HepG2 (cell line): ENCODE data around the gene CATSPERD. TPM values are rescaled to one million over a fixed set of nuclear protein-coding genes. Genes with fewer than 3 reads are reported as not detected.
A peak's percentile ranks its signal among the peaks of the same experiment; 100 is the strongest.

Experiments
- CBX1 ChIP-seq: IDR thresholded peaks from one replicate; pipeline ENCODE4 v1.6.1; 2016; ENCODE audit warnings: antibody characterized with exemption, low read depth
- HNF4A ChIP-seq: sonication (generic); formaldehyde crosslinking; IDR thresholded peaks from 2 replicates; pipeline ENCODE4 v1.4.0; 2020; ENCODE audit warnings: missing genetic modification reagents
- KDM1A ChIP-seq: IDR thresholded peaks from 2 replicates; pipeline ENCODE4 v1.6.1; 2016; ENCODE audit warnings: missing compliant biosample characterization
- NFIB ChIP-seq: sonication (generic); formaldehyde crosslinking; IDR thresholded peaks from 2 replicates; pipeline ENCODE4 v1.9.0; 2021; ENCODE audit warnings: missing genetic modification reagents, mild to moderate bottlenecking, borderline replicate concordance
- NONO ChIP-seq, 2 experiments: fragments of 450-650 bp in 1 of 2; sonication (generic) in 1 of 2; formaldehyde crosslinking in 1 of 2; IDR thresholded peaks in 1 of 2; conservative IDR thresholded peaks in 1 of 2; 2 replicates each; pipeline versions ENCODE4 v1.6.1 to v1.8.0; 2017 to 2022; ENCODE audit warnings: mild to moderate bottlenecking in 1 of 2, missing genetic modification reagents in 1 of 2, moderate library complexity in 1 of 2
- PAWR ChIP-seq: sonication (generic); formaldehyde crosslinking; IDR thresholded peaks from 2 replicates; pipeline ENCODE4 v1.4.0; 2020; ENCODE audit warnings: missing genetic modification reagents, mild to moderate bottlenecking, borderline replicate concordance
- SMAD1 ChIP-seq: sonication (generic); formaldehyde crosslinking; IDR thresholded peaks from 2 replicates; pipeline ENCODE4 v1.4.0; 2020; ENCODE audit warnings: missing genetic modification reagents, low read depth, mild to moderate bottlenecking, borderline replicate concordance
- SOX6 ChIP-seq, 2 experiments: fragments of 450-650 bp in 1 of 2; sonication (generic) in 1 of 2; formaldehyde crosslinking in 1 of 2; IDR thresholded peaks; 2 replicates each; pipeline versions ENCODE4 v1.4.0 to v1.6.1; 2017 to 2020; ENCODE audit warnings: antibody characterized with exemption in 1 of 2, mild to moderate bottlenecking in 1 of 2, missing genetic modification reagents in 1 of 2
- SP1 ChIP-seq, 2 experiments: fragments of 450-650 bp in 1 of 2; sonication (generic) in 1 of 2; formaldehyde crosslinking in 1 of 2; IDR thresholded peaks; 2 replicates each; pipeline versions ENCODE4 v1.4.0 to v1.6.1; 2016 to 2020; ENCODE audit warnings: missing genetic modification reagents in 1 of 2
- TEAD3 ChIP-seq: optimal IDR thresholded peaks from 2 replicates; pipeline ENCODE3; 2016; ENCODE audit warnings: borderline replicate concordance
- ZNF10 ChIP-seq: sonication (generic); formaldehyde crosslinking; IDR thresholded peaks from 2 replicates; pipeline ENCODE4 v1.4.0; 2020; ENCODE audit warnings: mild to moderate bottlenecking, low read depth, missing genetic modification reagents, borderline replicate concordance
- ZNF543 ChIP-seq: sonication (generic); formaldehyde crosslinking; IDR thresholded peaks from 2 replicates; pipeline ENCODE4 v1.4.0; 2020; ENCODE audit warnings: mild to moderate bottlenecking, missing genetic modification reagents
- ZNF614 ChIP-seq: IDR thresholded peaks from 2 replicates; pipeline ENCODE4 v1.6.1; 2018; ENCODE audit warnings: missing biosample characterization, missing genetic modification reagents, inconsistent platforms, borderline replicate concordance
- ZNF652 ChIP-seq: IDR thresholded peaks from 2 replicates; pipeline ENCODE4 v1.6.1; 2016; ENCODE audit warnings: low read depth, borderline replicate concordance
- ZNF772 ChIP-seq: sonication (generic); formaldehyde crosslinking; IDR thresholded peaks from 2 replicates; pipeline ENCODE4 v1.5.0; 2020; ENCODE audit warnings: mild to moderate bottlenecking, missing genetic modification reagents
- ZNF879 ChIP-seq: sonication (generic); formaldehyde crosslinking; IDR thresholded peaks from 2 replicates; pipeline ENCODE4 v1.8.1; 2023; ENCODE audit warnings: missing genetic modification reagents
- polyA plus RNA-seq, 8 experiments: library from polyadenylated mRNA; depleted of rRNA in 3 of 8; stranded (reverse) in 7 of 8; unstranded in 1 of 8; fragments of >200 nt; fragmentation: Illumina TruSeq in 4 of 8; extraction: Trizol in 4 of 8; gene quantifications; 2 replicates each; pipeline versions ENCODE4 v1.2.1 to v1.2.3, GENCODE V29; 2011 to 2016; ENCODE audit warnings: low read depth in 4 of 8, missing spikeins in 1 of 8, mixed read lengths in 1 of 8; ENCODE audit not compliant: insufficient read depth in 1 of 8
- total RNA-seq, 5 experiments: library from RNA; depleted of rRNA; stranded (reverse); fragments of >200 nt; fragmentation: Illumina TruSeq; extraction: Trizol; gene quantifications; 2 replicates each; pipeline ENCODE4 v1.2.3, GENCODE V29; 2016; ENCODE audit warnings: low read depth in 1 of 5
- TF ChIP-seq, protein P1 (sequence below), 2 experiments: sonication (generic) in 1 of 2; formaldehyde crosslinking in 1 of 2; IDR thresholded peaks; 2 replicates each; pipeline versions ENCODE4 v1.6.1 to v1.9.0; 2014 to 2022; ENCODE audit warnings: antibody characterized with exemption in 1 of 2, borderline replicate concordance in 1 of 2, inconsistent platforms in 1 of 2, low read depth in 1 of 2, missing genetic modification reagents in 1 of 2
- TF ChIP-seq, protein P2 (sequence below): sonication (generic); formaldehyde crosslinking; IDR thresholded peaks from 2 replicates; pipeline ENCODE4 v1.8.0; 2022; ENCODE audit warnings: mild to moderate bottlenecking, missing genetic modification reagents, moderate library complexity
- TF ChIP-seq, protein P3 (sequence below): sonication (generic); formaldehyde crosslinking; IDR thresholded peaks from 2 replicates; pipeline ENCODE4 v1.5.1; 2020; ENCODE audit warnings: missing genetic modification reagents, mild to moderate bottlenecking, borderline replicate concordance
- TF ChIP-seq, protein P4 (sequence below): IDR thresholded peaks from 2 replicates; pipeline ENCODE4 v1.6.1; 2012; ENCODE audit warnings: inconsistent platforms
- TF ChIP-seq, protein P5 (sequence below): sonication (generic); formaldehyde crosslinking; IDR thresholded peaks from 2 replicates; pipeline ENCODE4 v1.8.1; 2023; ENCODE audit warnings: missing genetic modification reagents, mild to moderate bottlenecking, borderline replicate concordance

Gene CATSPERD
- total and polyA plus RNA-seq, 2 of the 13 experiments (the other 11 are each of a cell fraction or from before 2014, with no cell fraction given): 0.04 TPM; not detected in 1

DNA sequence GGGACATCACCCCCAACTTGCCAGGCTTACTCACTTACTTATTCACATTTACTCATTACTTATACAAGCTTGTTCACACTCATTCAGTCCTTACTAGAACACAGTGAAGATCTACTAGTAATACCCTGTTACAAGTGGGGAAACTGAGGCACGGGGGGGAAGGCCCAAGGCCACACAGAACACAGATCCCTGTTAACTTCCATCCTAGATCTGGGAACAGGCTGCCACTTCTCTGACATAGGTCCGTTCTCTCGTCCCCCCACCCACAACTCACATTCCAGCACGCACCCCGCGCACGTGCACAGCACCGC, 83.0 kb downstream of the CATSPERD start (continued):
- TF ChIP-seq HNF4A (CRISPR knock-in tag) (no peak), TEAD3 (CRISPR knock-in tag) (peak; percentile 82), KDM1A (CRISPR knock-in tag) (no peak), ZNF772 (CRISPR knock-in tag) (no peak), ZNF879 (no peak), SP1 (IDR thresholded peaks at IDR 0.05) (no peak), SP1 (CRISPR knock-in tag; IDR thresholded peaks at IDR 0.05) (no peak), ZNF652 (CRISPR knock-in tag) (no peak), SMAD1 (CRISPR knock-in tag) (no peak), SOX6 (IDR thresholded peaks at IDR 0.05) (no peak), SOX6 (CRISPR knock-in tag; IDR thresholded peaks at IDR 0.05) (no peak), ZNF614 (CRISPR knock-in tag) (no peak), ZNF10 (CRISPR knock-in tag) (no peak), NFIB (CRISPR knock-in tag) (0 out of 2 replicates have a peak, but pooled peaks have one; percentile 16), PAWR (CRISPR knock-in tag) (no peak), CBX1 (no peak), ZNF543 (CRISPR knock-in tag) (0 out of 2 replicates have a peak, but pooled peaks have one; percentile 58), NONO (IDR thresholded peaks at IDR 0.05) (no peak), NONO (CRISPR knock-in tag; conservative IDR thresholded peaks at IDR 0.05) (no peak)
- TF ChIP-seq, protein P1, sequence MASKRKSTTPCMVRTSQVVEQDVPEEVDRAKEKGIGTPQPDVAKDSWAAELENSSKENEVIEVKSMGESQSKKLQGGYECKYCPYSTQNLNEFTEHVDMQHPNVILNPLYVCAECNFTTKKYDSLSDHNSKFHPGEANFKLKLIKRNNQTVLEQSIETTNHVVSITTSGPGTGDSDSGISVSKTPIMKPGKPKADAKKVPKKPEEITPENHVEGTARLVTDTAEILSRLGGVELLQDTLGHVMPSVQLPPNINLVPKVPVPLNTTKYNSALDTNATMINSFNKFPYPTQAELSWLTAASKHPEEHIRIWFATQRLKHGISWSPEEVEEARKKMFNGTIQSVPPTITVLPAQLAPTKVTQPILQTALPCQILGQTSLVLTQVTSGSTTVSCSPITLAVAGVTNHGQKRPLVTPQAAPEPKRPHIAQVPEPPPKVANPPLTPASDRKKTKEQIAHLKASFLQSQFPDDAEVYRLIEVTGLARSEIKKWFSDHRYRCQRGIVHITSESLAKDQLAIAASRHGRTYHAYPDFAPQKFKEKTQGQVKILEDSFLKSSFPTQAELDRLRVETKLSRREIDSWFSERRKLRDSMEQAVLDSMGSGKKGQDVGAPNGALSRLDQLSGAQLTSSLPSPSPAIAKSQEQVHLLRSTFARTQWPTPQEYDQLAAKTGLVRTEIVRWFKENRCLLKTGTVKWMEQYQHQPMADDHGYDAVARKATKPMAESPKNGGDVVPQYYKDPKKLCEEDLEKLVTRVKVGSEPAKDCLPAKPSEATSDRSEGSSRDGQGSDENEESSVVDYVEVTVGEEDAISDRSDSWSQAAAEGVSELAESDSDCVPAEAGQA (IDR thresholded peaks at IDR 0.05; ENCODE audit: low read depth): no peak
- TF ChIP-seq, protein P1 (CRISPR knock-in tag; IDR thresholded peaks at IDR 0.05; ENCODE audit: borderline replicate concordance): no peak
- TF ChIP-seq, protein P2, sequence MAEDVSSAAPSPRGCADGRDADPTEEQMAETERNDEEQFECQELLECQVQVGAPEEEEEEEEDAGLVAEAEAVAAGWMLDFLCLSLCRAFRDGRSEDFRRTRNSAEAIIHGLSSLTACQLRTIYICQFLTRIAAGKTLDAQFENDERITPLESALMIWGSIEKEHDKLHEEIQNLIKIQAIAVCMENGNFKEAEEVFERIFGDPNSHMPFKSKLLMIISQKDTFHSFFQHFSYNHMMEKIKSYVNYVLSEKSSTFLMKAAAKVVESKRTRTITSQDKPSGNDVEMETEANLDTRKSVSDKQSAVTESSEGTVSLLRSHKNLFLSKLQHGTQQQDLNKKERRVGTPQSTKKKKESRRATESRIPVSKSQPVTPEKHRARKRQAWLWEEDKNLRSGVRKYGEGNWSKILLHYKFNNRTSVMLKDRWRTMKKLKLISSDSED: no peak
- TF ChIP-seq, protein P3, sequence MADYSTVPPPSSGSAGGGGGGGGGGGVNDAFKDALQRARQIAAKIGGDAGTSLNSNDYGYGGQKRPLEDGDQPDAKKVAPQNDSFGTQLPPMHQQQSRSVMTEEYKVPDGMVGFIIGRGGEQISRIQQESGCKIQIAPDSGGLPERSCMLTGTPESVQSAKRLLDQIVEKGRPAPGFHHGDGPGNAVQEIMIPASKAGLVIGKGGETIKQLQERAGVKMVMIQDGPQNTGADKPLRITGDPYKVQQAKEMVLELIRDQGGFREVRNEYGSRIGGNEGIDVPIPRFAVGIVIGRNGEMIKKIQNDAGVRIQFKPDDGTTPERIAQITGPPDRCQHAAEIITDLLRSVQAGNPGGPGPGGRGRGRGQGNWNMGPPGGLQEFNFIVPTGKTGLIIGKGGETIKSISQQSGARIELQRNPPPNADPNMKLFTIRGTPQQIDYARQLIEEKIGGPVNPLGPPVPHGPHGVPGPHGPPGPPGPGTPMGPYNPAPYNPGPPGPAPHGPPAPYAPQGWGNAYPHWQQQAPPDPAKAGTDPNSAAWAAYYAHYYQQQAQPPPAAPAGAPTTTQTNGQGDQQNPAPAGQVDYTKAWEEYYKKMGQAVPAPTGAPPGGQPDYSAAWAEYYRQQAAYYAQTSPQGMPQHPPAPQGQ: no peak
- TF ChIP-seq, protein P4, sequence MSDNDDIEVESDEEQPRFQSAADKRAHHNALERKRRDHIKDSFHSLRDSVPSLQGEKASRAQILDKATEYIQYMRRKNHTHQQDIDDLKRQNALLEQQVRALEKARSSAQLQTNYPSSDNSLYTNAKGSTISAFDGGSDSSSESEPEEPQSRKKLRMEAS: no peak; the same call in none of the 2 replicates
- TF ChIP-seq, protein P5, sequence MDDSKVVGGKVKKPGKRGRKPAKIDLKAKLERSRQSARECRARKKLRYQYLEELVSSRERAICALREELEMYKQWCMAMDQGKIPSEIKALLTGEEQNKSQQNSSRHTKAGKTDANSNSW (CRISPR knock-in tag): no peak
